SKM-1 (cell line): Measurements from ENCODE around the gene INPP5D.
A peak's percentile ranks its signal among the peaks of the same experiment; 100 is the strongest.

Source experiments
- DNase-seq: peaks from one replicate; lab custom pipeline; 2025; ENCODE audit not compliant: unreplicated experiment; lab: John Stamatoyannopoulos, UW

The INPP5D gene

GRCh38 chr2:233233618-233234230, 173.6 kb downstream of the INPP5D start:
- peak; percentile 20 for DNase-seq

DNA sequence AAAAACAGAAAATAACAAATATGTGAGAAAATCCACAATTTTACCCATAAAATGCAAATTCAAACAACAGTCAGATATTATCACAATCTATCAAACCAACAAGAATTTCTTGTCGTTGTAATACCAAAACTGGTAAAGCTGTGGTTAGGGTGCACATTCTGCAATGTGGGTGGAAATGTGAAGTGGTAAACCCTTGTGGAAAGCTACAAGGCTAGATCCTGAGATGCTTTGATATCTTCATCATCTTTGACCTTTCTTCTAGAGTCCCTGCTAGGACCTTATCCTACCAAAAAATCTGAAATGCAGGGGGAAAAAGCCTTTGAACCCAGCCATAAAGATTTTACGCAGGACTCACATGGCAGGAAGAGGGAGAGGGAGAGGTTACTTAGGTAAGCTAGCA, 174.1 kb downstream of the INPP5D start:
- DNase-seq: no peak

GRCh38 chr2:233234996-233235395, 174.9 kb downstream of the INPP5D start:
- no peak for DNase-seq

- no peak for DNase-seq
Measured at GRCh38 chr2:233235977-233236376, 175.8 kb downstream of the INPP5D start.

- DNase-seq: no peak
Measured at GRCh38 chr2:233236820-233237589, 176.9 kb downstream of the INPP5D start.

- no peak for DNase-seq
Measured at GRCh38 chr2:233240897-233241296, 180.8 kb downstream of the INPP5D start.

GRCh38 chr2:233241803-233242202, 181.7 kb downstream of the INPP5D start:
- DNase-seq: no peak

DNA sequence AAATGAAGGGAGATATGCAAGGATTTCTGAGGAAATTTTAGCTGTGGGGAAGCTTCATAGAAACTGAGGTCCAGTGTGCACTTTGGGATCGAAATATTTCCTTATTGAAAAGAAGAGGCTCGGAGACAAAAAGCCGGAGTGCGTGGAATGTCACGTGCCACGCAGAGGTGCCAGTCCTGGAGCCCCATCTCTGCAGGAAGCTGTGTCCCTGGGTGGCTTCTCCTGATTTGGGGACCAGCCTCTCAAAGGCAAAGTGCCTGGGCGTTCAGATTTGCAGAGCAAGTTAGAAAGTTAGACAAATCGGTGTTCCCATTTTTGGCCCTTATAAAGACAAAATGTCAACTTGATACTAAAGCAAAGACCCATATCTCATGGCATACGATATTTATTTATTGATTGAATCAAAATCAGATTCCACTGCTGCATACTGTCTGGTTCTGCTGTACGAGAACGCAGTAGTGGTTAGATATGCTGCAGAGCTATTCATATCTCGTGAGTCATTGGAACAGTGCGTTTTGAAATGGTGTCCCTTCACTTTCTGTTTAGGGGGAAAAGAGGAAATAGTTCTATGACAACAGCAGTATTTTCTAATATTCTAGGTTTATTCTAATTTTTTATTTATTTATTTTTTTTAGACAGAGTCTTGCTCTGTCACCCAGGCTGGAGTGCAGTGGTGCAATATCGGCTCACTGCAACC, 182.2 kb downstream of the INPP5D start:
- peak; percentile 45 for DNase-seq

DNA sequence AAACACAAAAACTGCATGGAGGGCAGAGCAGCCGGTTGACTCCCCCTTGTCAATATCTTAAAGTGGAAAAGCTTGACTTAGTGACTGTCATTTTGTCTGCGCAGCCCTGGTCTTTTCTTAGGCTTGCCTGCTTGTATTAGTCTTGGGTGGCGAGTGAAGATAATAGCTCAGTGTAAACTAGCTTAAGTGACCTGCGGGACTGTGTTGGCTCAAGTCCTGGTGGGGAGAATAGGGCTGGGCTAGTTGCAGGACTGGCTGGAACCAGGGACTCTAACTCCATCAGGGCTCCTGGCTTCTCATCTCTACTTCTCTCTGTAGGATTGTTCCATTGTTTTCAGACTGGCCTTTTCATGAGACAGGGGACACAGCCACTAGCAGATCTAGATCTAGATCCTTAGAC, 183.2 kb downstream of the INPP5D start:
- no peak for DNase-seq

DNA sequence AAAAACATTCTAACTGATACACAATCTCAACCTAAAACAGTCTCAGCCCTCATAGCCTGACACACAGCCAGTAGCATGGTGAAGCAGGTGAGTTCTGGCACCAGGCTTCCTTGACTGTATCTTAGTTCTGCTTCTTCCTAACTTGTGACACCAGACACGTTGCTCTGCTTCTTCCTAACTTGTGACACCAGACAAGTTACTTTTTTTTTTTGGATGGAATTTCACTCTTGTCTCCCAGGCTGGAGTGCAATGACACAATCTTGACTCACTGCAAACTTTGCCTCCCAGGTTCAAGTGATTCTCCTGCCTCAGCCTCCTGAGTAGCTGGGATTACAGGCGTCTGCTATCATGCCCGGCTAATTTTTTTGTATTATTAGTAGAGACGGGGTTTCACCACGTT, 184.7 kb downstream of the INPP5D start:
- no peak for DNase-seq

DNA sequence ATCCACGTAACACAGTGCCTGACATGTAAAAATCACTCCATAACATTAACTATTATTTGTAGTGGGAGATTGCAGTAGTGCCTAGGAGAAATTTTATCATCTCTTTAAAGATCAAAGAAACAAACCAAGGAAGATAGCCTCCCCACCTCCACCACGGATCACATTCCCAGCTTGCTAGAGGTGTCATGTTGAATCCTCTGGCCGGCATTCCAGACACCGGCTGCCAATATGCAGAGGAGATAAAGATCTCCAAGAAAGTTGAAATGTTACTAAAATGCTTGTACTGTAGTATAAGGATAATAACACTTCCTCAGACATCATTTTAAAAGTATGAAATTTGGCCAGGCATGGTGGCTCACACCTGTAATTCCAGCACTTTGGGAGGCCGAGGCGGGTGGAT, 185.3 kb downstream of the INPP5D start:
- DNase-seq: no peak

DNA sequence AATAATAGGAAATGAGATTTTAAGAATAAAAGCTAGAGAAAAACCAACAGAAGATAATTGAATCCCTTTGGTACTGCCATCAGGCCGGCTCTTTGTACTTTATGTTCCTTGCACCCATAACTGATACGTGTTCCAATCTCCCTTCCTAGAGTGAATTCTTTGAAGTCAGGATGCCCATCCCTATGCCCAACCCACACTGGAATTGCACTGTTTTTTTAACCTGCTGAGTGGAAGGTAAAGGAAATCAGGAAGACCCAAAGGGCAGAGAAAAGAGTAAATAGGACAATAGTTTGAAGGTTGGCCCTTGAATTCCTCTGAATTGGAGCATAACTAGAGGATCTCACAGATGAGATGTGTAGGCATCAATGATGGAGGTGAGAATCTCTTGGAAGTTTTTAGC, 187.0 kb downstream of the INPP5D start:
- DNase-seq: no peak

DNA sequence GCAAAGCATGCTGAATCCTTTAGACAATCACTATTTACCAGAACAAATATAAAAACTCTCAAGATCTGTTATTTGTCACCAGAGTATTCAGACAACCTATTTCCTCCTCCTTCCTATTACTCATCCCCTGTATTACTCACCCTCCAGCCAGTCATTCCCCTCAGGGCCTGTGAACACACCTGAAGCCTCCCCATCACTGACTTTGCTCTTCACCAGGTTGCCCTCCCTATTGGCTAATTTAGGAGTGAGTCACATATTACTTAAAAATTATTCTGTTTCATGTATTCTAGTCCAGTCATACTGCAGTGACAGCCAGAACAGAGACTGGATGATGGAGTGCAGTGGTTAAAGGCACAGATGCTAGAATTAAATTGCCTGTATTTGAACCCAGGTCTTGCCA, 187.6 kb downstream of the INPP5D start:
- DNase-seq: no peak

DNA sequence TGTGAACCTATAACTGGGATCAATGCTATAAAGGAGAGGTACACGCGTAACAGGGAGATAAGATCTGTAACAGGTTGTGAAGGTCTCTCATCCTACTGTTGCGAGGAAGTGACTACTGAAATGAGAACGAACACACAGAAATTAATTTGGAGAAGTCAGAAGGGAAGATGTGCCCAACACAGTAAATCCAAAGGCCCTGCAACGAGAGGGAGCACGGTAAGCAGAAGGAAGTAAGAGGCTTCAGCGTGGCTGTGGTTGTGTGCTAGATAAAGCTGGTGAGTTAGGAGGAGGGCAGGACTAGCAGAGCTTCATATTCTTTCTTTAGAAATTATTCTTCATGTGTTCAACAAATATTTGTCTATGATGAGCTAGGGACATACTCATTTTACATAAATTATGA, 188.9 kb downstream of the INPP5D start:
- DNase-seq: peak; percentile 87

DNA sequence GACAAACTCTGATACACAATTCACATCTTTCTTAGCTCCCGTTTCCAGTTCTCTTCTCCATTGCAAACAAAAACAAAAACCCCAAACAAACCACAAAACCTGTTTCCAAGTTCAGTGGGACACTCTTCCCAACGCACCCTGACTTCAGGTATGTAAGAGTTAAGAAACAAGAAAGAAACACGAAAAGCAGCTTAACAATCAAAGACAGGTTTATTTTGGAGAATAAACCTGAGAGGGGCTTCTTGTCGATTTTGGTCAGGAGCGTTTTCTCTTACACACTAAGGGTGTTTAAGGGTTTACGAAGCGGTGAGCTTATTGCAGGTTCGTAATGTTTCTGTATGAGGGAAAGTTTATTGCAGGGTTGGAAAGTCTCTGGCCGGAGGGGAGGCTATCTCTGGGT, 190.4 kb downstream of the INPP5D start:
- no peak for DNase-seq

GRCh38 chr2:233250985-233251305, 190.8 kb downstream of the INPP5D start:
- no peak for DNase-seq

DNA sequence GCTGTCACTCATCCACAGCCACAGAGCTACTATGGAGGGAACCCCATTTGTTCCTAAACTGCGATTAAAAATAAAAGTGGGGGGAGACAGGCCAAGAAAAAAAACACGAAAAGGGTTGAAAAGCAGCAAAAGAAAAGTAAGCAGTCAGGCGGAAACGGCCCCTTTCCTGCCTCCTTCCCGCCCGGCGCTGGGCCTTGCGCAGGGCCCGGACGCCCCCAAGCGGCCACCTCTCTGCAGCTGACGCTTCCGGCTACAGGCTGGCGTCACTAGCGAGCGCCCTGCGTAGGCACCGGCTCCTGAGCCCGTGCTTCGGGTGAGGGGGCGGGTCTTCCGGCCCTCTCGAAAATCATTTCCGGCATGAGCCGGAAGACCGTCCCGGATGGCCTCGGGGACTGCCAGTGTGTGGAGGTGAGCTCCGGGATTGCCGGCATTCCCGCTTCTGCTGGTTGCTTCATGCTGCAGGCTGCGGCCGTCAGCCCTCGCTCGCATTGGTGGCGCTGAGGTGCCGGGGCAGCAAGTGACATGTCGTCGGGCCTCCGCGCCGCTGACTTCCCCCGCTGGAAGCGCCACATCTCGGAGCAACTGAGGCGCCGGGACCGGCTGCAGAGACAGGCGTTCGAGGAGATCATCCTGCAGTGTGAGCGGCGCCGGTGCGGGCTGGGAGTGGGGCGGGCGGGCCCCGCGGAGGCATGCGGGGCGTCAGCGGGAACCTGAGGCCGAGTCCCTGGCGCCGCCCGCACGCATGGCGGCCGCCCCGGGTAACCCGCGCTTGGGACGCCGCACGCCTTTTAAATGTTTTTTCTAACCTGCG, 191.4 kb downstream of the INPP5D start, which contains the start of gene ATG16L1:
ATG16L1 (plus strand) TSS at position 368 of the 811 bp plus-strand sequence; CDS start at position 523, 155 bp downstream.
- peak; percentile 91 for DNase-seq

DNA sequence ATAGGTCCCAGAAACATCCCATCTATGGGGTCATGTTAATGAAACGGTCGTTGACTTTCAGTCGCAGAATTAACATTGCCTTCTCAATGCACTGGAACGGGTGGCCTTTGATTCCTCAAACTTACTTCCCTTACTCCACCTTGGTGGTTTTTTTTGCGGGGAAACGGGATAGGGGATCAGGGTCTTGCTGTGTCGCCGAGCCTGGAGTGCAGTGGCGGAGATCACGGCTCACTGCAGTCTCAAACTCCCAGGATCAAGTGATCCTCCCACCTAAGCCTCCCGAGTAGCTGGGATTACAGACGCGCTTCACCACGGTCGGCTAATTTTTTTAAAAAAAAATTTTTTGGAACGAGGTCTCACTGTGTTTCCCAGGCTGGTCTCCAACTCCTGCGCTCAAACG, 192.1 kb downstream of the INPP5D start:
- no peak for DNase-seq

GRCh38 chr2:233255151-233255550, 195.0 kb downstream of the INPP5D start:
- DNase-seq: no peak

DNA sequence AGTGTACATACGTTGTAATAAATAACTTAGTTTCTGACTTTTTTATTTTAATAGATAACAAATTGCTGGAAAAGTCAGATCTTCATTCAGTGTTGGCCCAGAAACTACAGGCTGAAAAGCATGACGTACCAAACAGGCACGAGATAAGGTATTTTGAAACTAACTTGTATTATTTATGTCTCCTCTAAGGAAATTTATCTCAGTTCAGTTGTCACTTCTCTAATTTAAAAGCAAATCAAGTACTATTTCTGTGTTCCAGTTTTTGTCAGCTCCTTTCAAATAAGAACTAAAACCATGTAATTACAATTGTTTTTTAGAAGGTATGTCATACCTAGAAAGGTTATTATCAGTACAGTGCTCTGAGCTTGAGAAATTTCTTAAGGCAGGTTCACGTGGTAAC, 195.9 kb downstream of the INPP5D start:
- DNase-seq: no peak
